Effector CD8-positive, alpha-beta T cell (primary cell): ENCODE measurements around the gene PKDCC.

Experiments used
- DNase-seq: peaks from one replicate; lab custom pipeline; 2025; lab: John Stamatoyannopoulos, UW

Gene PKDCC

DNA sequence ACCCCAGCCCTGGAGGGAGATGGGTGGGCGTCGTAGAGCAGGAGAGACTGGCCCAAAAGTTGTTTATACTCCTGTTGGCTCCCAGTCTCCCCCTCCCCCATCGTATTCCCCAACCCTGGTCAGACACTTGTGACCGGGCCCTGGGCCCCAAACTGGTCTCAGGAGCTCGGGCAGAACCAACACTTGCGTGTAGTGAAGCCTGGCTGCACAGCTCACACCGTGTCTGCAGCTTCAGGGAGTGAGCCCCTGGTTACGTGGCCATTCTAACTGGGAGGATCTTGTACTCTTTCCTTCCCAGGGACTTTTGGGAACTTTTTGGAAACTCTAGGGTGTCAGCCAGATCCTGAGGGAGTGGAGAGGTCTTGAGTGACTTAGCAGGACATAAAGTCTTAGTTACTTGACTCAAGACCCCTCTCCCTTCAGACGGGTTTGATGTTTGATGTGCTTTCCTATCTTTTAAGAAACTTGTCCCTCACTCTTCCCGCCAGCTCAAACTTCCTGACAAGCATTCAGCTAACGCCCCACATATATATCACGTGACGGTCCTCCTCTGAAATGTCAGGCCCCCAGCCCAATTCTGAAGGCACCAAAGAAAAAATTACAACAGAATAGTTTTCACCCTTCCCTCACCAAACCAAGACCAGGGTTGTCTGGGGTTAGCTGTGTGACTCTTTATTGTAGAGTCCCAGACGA lies 2.3 kb downstream of the PKDCC start:
- no peak for DNase-seq

DNA sequence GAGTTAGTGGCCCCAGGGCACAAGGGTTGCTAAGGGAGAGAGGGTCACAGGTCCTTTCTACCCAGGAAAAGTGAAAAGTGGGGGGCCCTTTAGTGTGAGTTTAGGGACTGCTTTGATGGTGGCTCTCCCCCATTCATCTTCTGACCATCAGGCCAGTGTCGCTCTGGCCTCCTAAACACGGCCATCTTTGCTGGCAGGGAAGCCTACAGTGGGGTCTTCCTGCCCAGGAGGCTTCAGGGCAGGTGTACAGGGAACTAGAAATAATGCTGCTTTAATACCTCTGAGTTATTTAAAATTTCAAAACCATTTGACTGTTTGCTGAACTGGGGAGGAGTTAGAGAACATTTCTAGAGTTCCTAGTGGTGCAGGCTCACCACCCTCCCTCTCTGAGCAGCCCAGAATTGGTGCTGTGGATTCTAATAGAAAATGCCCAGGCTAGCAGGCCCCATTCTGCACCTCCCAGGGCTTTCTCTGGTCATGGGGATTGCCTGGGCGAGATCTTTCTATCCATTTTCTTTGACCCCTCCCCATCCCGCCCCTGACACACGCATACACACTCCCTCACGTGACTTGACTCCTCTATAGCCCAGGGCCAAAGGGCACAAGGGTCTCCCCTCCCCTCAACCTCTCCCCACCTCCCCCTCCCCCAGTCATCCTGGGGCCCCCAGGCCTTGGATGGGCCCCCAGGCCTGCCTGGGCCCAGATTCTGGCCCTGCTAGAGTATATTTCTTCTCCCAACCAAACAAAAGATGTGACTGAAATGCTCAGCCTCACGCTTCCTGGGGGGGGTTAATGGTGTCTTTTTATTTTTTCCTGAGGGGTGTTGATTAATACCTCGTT lies 3.1 kb downstream of the PKDCC start:
- DNase-seq, result no peak

DNA sequence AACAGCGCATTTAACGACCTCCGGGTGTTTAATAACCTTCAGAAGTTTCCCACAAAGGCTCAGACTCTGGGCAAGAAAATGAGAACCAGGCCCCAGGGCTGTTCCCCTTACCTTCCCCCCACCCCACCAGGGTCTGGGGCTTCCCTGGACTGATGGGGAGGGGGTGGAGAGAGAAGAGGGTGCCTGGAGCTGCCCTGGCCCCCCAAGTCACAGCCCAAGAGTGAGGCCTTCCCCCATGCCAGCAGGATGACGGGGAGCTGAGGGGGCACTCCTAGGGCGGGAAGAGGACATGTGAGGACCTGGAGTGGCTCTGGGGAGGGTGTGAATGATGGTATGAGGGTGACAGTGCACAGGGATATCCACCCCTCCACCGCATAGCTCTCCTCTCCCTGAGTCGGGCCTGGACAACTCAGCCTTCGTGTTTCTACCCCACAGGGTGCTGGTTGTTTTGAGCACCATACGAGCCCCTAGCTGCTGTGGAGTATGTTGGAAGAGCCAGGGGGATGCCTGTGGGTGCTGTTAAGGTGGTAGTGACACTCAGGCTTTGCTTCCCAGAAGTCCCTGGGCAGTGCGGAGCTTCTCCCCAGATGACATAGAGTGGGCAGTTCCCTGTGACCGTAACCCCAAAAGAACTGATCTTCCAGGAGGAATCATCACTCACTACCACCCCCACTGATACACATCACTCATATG lies 3.9 kb downstream of the PKDCC start:
- no peak for DNase-seq

DNA sequence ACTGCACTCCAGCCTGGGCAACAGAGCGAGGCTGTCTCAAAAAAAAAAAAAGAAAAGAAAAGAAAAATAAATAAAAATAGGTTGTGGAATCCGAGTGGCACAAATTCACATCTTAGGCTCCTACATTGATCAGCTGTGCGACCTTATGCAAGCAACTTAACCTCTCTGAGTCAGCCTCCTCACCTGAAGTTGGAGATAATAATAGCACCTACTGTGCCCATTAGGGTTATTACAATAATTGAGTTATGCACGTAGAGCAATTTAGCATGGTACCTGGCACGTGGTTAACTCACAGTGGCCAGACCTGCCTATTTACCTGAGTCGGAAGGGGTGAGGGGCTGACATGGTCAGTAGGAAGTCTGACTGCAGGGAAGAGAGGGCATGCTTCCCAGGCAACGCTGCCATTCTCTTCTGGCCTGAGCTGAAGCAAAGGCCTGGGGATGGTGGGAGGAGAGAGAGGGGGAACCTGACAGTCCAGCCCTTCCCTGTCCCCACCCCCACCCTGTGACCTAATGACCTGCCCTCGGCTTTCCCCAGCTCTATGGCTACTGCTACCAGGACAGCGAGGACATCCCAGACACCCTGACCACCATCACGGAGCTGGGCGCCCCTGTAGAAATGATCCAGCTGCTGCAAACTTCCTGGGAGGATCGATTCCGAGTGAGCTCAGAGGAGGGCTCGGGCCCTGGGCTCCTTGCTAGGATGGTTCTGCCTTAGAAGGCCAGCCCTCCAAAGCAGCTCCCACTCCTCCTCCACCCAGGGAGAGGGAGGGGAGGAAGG lies 5.1 kb downstream of the PKDCC start:
- DNase-seq, result no peak

DNA sequence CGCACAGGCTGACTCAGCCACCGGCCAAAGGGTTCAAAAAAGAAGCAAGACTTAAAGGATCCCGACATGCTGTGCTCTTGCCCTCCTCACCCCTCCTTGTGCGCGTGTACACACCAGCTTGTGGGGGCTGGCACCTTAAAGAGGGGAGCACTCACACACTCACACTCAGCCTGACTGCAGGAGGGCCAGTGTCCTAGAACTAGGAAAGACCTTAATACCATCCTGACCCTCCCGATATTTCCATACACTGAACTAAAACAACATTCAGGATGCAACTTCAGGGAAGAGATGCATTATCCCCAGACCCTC lies 5.6 kb downstream of the PKDCC start:
- DNase-seq, result no peak

DNA sequence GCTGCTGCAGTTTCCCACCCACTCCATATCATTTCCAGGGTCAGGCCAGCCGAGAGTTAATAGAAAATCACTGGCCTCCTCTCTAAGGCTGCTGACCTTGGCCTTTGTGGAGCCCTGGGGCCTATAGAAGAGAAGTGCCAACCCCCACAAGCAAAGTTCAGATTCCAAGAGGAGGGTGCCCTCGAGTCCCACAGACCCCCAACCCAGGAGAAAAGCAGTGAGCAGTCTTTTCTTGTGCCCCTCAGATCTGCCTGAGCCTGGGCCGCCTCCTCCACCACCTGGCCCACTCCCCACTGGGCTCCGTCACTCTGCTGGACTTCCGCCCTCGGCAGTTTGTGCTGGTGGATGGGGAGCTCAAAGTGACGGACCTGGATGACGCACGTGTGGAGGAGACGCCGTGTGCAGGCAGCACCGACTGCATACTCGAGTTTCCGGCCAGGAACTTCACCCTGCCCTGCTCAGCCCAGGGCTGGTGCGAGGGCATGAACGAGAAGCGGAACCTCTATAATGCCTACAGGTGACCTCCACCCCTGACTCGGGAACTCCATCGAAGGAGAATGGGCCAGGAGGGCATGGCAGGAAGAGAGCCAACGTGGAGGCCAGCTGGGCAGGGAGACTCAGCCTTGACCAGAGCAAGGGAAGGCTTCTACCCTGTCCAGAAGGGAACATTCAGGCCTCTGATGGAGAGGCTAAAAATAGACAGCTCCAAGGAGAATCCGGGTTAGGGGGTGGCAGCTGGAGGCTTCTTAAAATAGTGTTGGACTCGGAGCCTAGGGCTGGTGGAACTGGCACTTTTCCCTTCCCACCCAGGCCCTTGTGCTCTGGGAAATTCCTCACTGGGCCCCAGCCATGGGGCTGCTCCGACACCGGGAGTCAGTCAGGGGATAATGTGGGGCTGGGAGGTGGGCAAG lies 6.2 kb downstream of the PKDCC start:
- DNase-seq, result no peak

DNA sequence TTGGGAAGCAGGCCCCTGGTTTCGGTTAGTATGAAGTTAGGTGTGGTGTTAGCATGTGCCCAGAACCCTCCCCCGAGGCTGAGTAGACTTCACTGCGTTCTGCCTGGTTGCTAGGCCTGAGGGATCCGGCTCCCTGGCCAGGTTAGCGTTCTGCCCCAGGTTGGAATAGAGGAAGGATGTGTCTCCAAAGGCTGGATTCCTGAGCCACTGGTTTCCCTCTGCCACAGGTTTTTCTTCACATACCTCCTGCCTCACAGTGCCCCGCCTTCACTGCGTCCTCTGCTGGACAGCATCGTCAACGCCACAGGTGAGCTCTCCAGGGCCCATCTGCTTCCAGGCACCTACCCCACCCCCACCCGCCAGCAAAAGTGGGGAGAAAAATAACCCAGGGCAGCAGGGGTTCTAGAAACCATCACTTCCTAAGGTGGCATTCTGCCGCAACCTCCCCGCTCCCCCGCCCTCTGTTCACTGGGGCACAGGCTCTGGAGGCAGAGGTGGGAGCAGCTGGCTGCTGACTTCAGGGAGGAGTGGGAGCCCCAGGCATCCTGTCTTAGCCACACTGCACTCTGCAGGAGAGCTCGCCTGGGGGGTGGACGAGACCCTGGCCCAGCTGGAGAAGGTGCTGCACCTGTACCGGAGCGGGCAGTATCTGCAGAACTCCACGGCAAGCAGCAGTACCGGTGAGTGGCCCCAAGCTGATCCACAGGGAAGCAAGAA lies 7.1 kb downstream of the PKDCC start:
- DNase-seq, result no peak

DNA sequence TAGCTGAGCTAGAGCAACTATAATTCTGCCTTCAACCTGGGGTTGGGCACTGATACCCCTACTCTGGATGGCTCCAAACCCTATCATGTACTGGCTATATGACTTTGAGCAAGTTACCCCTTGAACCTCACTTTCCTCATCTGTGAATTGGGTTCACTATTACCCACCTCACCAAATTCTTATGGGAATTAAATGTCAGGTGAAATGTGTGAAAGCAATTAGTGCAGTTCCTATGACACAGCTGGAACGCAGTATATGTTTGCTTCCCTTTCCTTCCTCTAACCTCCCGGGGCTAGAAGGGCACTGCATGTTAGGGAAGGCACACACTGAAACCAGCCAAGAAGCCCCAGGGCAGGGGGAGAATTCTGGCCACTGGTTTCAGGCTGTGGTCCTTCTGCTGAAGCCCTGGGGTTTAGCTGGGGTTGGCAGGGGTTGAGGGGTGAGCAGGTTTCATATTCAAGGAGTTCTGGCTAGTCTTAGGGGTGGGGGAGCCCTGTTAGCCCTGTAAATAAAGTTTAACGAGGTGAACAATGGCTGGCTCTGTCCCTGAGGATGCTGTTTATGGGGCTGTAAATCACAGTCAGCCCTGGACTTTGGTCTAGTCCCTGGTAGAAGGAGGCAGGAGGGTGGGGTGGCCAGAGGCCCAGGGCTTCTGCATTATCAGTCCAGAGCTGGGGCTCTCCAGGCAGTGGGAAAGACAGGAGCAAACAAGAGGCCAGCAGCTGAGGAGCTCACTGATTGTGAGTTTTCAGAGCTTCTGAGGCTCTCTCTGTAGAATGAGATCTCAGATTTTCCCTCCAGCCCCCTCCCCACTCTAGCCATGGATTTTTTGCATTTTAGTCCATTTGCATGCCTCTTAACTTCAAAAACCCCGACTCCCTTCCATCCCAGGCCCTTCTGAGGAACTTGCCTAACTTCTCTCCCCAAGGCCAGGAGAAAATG lies 8.0 kb downstream of the PKDCC start:
- DNase-seq, result no peak

DNA sequence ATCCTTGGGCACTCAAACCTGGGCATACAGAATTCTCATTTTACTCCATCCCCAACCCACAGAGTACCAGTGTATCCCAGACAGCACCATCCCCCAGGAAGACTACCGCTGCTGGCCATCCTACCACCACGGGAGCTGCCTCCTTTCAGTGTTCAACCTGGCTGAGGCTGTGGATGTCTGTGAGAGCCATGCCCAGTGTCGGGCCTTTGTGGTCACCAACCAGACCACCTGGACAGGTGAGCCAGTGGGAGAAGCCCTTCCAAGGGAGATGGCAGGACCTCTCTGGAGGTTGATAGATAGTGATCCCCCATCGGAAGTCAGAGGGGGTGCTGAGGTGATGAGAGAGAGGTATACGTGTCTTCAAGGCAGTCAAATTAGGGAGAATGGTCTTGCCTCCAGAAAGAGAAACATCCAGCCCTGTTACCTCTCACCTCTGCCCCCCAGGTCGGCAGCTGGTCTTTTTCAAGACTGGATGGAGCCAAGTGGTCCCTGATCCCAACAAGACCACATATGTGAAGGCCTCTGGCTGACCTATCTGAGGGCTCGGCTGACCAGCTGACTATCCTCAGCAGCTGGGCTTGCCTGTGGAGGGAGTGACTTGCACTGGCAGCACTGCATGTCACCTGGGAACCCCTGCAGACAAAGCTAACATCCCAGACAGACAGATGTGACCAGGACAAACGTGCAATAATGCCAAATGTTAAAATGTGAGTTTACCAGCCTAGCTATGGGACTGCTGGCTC lies 9.5 kb downstream of the PKDCC start:
- no peak for DNase-seq

DNA sequence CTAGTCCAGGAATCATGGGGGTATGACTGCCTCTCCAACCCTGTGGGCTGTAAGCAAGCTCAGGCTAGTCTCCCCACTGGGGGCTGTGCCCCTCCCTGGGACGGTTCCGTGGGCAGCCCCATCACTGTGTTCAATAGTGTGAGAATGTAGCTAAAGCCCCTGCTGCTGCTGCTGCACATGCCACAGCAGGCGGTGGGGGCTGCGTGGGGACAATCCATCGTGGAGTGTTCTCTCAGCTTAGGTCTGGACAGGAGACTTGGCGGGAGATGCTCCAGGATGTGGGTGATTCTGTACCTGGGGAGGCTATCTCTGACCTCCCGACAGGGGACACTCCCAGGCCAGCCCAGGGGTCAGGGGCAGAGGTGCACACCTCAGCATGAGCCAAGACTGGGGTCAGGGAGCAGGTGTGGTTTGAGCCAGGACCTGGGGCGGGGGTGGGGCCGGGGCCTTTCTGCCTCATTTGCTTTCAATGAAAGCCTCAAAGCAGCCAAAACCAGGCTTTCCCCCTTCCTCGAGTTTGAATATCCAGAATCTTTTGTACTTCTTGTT lies 10.2 kb downstream of the PKDCC start:
- no peak for DNase-seq

DNA sequence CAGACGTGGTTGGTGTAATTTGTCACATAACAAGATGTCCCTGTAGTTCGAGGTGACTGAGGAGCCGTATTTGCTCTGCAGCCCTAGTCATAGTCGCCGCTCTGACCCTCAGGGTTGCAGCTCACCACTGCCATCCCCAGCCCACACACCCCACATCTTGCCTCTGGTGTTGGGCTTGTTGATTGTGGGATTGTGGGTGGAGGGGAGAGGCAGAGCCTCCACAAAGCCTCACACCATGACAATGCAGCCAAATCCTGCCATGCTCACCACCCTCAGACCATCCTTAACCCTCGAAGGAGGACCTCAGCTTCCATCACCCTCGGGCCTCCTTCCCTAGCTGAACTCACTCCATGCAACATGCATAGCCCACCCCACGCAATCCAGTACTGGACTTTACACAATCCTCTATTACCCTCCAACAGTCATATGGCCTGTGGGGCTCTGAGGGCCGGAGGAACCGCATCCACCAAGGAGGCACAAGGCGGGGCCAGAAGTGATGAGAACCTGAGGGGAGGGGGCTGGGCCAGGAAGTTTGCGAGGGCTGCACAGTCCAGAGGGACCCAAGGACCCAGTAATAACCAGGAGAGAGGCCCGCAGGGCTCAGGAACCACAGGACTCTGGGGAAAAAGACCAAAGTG lies 11.6 kb downstream of the PKDCC start:
- DNase-seq, result no peak

DNA sequence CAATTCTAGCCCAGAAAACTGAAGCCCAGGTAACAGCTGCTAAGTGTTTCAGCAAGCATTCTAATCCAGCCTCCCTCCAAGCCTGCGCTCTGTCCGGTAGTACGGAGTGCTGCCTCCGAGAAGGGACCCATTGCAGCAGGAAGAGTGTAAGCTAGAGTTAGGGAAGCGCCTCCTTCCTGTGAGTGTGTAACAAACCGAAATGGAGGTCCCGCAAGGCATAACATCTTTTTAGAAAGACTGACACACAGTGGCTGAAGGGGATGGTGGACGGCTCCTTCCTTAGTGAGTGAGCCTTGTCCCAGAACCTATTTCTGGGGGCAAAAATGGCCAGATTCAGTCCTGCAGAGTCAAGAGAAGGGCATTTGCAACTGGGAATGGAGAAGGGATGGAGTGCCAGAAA lies 12.2 kb downstream of the PKDCC start:
- DNase-seq, result no peak

DNA sequence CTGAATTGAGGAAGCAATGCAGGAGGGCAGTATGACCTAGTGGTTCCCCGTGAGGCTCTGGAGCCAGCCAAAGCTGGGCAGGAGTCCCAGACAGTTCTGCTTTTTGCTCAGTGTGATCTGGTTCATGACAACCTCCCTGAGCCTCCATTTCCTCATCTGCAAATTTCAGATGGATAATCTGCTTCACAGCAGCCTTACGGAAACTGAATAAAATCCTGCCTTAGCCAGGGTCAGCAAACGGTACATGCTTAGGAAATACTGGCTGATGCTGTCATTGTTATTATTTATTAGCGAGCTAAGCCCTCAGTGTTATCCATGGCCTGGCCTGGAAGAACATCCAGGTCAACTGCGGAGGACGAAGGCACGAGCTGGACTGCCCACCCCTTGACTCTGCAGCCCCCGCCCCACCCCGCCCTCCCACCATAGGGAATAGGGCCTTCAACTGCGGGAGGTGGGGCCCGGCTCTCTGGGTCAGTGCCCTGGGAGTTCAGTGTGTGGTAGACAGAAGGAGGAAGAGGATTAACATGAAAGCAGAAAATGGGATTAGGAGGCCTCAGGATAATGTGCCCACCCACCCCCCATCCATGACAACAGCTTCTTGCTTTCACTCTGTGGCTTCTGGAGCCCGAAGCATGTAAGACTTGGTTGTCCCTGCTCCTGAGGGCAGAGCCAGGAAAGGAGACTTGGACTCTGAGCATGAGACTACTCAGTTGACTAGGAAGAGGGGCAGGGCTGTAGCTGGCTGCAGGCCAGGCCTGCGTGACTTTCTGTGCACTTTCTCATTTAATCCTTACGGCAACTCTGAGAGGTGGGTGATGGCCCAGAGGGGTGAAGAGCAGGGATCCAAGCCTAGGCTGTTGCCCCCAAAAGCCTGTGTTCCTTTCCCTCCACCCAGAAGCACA lies 13.1 kb downstream of the PKDCC start:
- DNase-seq, result no peak

DNA sequence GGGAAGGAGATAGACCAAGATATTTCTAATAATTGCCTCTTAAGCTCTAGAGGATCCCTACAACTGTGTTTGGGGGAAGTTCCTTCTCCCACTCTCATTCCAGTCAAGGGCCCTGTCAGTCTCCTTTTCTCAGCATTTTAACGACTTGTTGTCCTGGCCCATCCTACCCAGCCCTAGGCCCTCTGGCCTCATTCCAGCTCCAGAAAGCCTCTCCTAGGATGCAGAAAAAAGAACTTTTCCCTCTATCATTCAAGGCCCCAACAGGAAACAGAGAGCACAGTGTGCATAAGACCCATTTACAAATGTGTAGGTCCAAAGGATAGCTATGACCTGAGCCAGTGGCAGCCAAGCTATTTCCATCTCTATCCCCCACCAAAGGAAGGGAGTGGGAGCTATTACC lies 14.0 kb downstream of the PKDCC start:
- no peak for DNase-seq

DNA sequence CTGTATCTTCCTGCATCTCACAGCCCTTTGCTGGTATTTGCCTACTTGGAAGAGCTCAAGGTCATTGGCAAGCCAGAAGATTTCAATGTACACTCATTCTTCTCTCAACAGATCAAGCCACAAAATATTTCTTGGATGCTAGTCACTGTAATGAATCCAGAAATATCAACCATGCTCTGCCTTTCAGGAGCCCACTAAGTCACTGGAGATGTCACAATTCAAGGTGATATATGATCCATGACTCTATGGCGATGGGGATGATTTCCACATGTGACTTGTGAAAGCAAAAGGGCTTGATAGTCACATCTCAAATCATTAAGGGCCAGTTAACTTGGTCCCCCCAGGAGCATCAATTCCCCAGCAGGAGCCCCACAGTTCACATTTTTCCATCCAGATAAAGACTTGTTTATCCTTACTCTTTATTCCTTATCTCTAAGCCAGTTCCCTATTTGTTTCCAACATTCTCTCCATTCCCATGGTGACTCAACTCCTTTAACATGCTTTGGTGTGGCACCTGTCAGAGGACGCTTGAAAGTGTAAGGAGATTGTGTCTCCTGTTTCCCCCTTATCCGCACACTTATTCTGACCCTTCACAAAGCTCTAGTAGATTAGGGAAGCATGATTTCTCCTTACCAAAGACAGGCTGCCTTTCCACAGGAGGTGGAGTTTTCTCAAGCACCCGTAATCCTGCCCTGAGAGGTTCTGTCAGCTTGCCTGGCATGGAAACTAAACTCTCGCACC lies 15.8 kb downstream of the PKDCC start:
- no peak for DNase-seq

DNA sequence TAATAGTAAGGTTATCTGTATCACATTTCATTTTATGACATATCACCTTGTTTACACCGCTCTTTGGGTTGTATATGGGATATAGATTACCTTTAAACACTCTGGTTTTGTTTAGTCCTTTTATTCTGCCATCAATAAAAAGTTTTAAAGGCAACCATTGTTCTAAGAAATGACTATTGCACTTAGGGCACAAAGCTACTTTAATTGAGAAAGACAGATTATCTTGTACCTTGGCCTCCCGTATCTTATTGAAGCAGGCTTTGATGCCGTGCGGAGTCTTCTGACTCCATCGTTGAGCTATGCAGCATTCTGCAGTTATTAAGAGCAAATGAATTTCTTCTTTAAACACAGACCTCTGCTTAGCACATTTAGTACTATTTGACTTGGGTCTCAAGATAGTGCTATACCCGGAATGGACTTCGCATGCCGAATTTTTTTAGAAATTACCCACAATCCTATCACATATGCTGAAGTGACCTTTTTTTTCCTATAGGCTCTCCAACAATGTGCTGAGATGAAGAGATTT lies 16.7 kb downstream of the PKDCC start:
- no peak for DNase-seq
